GM19193 (cell line): ENCODE measurements around the gene ZNF358.

Source experiments
- POLR2A ChIP-seq: IDR thresholded peaks from 4 replicates; pipeline ENCODE4 v1.6.1; 2011; ENCODE audit not compliant: insufficient read depth, insufficient read length; ENCODE audit errors: extremely low read depth

ZNF358 gene

GRCh38 chr19:7534531-7535046 lies 18.7 kb downstream of the ZNF358 start:
- TF ChIP-seq POLR2A: no peak

DNA sequence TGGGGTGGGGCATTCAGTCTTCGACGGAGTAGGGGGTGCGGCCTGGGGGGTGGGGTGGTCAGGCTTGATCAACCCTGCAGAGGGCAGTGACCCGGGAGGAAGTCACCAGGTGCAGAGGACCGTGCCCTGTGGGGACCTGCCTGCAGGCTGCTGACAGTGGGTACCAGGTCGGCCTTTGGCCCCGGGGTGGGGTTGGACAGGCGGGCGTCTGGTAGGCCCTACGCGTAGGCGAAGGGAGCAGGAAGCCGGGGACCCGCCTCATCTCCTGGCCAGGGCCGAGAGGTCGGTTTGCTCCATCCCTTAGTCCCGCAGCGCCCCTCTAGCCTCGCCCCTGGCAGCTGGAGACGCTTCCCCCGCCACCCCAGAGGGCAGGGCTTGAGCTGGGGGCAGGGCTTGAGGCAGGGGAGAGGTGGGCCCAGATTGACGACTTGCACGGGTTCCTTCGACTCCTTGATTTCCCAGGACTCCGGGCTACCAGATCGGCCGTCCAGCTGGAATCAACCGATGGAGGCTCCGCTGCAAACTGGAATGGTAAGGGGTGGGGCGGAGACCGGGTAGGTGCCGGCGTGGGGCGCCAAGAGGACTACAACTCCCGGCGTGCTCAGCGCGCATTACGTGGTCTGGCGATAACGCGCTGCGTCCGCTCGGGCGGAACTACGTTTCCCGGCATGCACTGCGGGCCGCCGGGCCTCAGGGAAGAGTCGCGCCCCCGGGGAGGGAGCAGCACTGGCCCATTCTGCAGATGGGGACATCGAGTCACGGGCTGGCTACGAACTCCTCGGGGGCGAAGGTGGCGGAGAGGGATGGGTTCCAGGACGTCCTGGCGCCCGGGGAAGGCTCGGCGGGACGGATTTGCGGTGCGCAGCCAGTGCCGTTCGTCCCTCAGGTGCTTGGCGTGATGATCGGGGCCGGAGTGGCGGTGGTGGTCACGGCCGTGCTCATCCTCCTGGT lies 19.4 kb downstream of the ZNF358 start, which contains the start of gene PNPLA6:
Gene PNPLA6 (plus strand): TSS at position 671 of the 951 bp plus-strand sequence. CDS start 72 bp downstream, at position 743.
- TF ChIP-seq POLR2A: peak; percentile 41

DNA sequence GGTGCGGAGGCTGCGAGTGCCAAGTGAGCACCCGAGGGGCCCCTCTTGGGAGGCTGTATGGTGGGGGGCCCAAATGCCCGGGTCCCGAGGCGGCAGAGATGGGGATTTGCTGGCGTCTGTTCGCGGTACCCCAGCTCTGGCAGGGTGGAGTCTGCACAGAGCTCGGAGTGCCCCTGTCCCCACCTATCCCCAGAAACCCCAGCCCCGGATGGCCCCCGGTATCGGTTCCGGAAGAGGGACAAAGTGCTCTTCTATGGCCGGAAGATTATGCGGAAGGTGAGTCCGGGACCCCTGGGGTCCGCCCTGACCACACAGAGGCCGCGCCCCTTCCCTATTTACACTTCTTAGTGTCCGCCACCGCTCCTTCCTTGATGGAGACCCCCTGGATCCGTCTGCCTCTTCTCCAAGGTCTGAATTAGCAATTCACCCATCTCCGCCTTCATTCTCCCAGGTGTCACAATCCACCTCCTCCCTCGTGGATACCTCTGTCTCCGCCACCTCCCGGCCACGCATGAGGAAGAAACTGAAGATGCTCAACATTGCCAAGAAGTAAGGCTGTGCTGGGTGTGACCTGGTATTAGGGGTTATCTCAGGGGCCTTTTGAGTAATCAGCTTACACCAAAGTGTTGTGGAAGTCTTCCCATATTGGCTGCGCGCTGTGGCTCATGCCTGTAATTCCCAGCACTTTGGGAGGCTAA lies 20.2 kb downstream of the ZNF358 start:
- TF ChIP-seq POLR2A: no peak

DNA sequence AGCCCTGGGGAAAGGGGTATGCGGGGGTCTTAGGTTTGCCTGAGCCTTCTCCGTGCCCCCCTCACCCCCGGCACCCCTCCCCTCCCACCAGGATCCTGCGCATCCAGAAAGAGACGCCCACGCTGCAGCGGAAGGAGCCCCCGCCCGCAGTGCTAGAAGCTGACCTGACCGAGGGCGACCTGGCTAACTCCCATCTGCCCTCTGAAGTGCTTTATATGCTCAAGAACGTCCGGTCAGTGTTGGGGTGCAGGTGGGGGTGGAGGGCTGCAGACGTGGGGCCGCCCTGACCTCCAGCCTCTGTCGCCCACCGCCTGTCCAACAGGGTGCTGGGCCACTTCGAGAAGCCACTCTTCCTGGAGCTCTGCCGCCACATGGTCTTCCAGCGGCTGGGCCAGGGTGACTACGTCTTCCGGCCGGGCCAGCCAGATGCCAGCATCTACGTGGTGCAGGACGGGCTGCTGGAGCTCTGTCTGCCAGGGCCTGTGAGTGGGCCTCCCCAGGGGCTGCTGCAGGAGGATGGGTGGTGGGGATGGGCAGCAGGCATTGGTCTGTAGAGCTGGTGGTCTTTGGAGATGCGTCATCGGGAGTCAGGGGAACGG lies 24.0 kb downstream of the ZNF358 start:
- no peak for TF ChIP-seq POLR2A

DNA sequence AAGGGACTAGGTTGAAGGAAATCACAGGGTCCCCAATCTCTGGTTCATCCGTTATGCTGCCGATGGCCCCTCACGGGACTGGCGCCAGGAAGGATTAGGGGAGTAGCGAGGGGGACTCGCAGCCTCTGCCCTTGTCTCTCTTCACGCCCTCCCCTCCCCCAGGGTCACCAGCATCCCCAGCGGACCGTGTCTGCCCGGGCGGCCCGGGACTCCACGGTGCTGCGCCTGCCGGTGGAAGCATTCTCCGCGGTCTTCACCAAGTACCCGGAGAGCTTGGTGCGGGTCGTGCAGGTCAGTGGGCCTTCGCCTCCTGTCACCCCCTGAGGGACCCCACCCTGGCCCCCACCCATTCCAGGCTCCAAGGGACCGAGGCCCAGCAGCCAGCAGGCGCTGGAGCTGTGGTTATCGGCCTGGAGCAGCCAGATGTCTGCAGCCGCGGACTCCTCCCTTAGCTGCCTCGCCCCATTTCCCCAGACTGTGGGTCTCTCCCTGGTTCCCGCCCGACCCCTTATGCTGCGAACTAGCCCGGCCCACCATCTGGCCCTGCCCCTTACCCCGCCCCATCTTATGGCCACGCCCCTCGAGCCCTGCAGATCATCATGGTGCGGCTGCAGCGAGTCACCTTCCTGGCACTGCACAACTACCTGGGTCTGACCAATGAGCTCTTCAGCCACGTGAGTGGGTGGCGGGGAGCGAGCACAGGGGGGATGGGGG lies 25.0 kb downstream of the ZNF358 start:
- TF ChIP-seq POLR2A: no peak

- no peak for TF ChIP-seq POLR2A
Measured at GRCh38 chr19:7541475-7541824, 25.5 kb downstream of the ZNF358 start.

- no peak for TF ChIP-seq POLR2A
Measured at GRCh38 chr19:7541828-7542443, 26.0 kb downstream of the ZNF358 start.

- no peak for TF ChIP-seq POLR2A
Measured at GRCh38 chr19:7542556-7543348, 26.8 kb downstream of the ZNF358 start.

- TF ChIP-seq POLR2A: no peak
Measured at GRCh38 chr19:7544626-7545025, 28.7 kb downstream of the ZNF358 start.

GRCh38 chr19:7545300-7545699 lies 29.4 kb downstream of the ZNF358 start:
- TF ChIP-seq POLR2A: no peak

- no peak for TF ChIP-seq POLR2A
Measured at GRCh38 chr19:7545904-7546303, 30.0 kb downstream of the ZNF358 start.

- TF ChIP-seq POLR2A: no peak
Measured at GRCh38 chr19:7547159-7547558, 31.3 kb downstream of the ZNF358 start.

DNA sequence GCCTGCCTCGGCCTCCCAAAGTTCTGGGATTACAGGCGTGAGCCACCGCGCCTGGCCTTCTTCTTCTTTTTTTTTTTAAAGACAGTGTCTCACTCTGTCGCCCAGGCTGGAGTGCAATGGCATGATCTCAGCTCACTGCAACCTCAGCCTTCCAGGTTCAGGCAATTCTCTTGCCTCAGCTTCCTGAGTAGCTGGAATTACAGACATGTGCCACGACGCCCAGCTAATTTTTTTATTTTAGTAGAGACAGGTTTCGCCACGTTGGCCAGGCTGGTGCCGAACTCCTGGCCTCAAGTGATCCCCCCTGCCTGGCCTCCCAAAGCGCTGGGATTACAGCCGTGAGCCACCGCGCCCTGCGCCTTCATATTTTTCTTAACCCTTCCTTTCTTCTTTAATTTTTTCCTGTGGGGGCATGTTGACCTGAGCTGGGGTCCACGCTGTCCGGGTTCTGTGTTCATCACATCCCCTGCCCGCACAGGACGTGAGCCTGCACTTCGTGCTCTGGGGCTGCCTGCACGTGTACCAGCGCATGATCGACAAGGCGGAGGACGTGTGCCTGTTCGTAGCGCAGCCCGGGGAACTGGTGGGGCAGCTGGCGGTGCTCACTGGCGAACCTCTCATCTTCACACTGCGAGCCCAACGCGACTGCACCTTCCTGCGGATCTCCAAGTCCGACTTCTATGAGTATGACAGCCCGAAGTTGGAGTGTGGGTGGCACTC lies 33.7 kb downstream of the ZNF358 start:
- TF ChIP-seq POLR2A: no peak

GRCh38 chr19:7550169-7550770 lies 34.4 kb downstream of the ZNF358 start:
- TF ChIP-seq POLR2A: no peak
